DLD1 (cell line): ENCODE data around the gene DDAH2.

Source experiments
- in situ Hi-C: cut with HindIII; loops from 2 replicates; pipeline ENCODE4 v1.10.0; 2017; ENCODE audit warnings: low sequenced_read_pairs

The DDAH2 gene

DNA sequence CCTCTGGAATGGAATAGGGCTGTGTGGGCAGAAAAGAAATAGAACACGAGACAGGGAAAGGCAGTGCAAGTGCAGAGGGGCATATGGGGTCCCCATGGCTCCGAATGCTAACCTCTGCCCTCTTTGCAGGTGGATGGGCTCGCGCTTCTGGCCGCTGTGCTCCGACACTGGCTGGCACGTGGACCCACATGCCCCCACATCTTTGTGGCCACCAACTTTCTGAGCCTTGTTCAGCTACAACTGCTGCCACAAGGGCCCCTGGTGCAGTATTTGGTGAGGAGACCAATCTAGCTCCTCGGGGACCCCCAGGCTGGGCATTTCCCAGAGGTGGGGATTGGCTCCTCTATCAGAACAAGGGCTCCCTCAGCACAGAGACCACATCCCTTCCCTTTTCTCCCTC, 32.2 kb upstream of the DDAH2 start:
- in situ Hi-C loops, result no loop called here

DNA sequence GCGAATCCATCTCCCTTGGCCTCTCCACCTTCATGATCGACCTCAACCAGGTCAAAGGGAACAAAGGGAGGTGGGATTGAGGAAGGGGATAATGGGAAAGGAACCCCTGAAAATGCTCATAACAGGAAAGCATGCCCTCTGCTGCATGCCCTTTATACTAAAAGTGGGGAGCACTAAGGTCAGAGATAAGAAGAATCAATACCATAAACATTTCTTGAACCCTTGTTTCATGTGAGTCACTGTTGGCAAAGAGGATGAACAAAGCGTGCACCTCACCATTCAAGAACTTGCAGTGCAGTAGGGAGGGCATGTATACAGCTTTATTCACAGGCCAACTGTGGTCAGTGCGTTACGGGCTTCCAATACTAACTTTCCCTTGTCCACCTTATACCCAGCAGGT, 31.7 kb upstream of the DDAH2 start:
- in situ Hi-C loops, result no loop called here

DNA sequence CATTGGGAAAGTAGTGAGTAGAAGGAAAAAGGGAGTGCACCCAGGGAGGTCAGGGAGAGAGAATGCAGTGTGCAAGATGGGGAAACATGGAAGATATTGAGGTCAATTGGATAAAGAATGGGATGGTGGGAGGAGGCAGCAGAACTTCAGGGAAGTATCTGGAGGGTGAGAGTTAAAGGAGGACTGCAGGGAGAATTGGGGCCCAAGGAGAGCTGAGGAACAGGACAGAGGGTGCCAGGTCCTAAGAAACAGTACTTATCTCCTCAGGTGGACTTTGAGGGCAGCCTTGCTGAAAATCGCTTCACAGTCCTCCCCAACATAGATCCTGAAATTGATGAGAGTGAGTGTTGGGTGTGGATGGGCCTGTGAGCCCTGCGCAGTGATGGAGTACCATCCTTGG, 29.2 kb upstream of the DDAH2 start:
- in situ Hi-C loops, result no loop called here

DNA sequence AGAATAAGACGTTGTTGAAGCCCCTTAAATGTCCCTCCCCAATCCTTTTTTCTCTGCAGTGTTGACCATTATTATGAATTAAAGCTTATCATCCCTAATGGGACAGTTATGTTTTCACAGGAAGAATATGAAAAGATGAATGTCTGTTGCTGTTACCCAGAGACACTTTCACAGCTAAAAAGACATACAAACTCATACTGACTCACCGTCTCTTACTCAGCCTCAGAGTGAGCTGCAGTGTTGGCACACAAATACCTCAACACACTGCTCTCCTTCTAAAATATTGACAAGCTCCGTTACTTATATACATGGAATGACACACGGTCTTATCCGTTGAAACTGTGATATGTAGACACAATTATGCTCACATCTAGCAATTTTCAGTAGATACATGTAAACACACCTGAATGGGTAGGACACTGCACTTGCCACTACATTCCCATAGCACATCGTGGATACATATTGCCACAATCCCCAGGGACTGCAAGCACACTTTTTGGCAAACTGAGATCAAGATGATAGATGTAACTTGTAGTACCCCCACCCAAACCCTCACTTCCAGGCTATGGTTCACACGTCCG, 23.7 kb upstream of the DDAH2 start:
- in situ Hi-C loops, result no loop called here

DNA sequence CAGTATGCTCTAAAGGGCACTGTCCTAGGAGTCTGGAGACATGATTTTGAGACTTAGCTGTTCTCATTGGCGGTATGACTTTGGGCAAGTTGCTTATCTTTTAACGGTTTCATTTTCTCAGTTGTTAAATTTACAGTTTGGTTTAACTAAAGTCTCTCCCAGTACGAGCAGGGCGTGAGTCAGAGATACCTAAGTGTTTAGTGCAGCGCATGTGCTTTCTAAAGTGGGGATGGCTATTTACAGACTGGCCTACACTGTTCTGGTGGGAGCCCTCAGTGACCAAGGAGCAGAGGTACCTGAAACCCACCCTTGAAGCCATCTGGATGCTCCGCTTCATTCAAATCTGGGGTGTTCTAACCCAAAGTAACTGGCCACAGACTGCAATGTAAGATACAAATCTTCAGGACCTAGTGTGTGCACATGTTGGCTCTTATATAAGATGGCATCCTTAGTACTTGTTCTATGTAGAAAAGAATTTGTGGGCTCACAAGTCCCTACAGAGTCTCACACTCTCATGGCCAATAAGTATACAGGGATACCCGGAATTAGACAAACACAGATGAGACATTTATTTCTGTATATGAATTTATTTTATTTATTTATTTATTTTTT, 21.4 kb upstream of the DDAH2 start:
- in situ Hi-C loops, result no loop called here

DNA sequence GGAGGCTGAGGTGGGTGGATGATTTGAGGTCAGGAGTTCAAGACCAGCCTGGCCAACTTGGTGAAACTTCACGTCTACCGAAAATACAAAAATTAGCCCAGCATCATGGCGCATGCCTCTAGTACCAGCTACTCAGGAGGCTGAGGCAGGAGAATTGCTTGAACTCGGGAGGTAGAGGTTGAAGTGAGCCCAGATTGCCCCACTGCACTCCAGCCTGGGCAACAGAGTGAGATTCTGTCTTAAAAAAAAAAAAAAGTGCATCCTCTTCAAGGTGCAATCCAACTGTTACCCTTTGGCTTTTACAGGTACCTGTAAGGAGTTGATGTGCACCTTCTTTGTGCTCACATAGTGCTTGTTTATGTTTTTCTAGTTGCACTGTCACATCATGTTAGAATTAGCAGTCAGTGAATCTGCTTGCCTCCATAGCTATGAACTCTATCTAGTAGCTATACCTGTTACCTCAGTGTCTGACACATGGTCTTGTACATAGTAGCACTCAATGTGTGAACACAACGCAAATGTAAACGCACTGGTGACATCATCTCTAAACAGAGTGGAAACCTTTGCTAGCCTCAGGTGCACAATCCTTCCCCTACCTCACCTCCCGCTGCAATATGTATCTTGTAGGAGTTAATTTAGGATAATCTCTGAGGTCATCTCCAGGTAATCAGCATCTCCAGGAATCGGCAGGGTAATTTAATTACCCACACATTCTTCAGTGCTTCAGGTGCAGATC, 20.4 kb upstream of the DDAH2 start:
- in situ Hi-C loops, result no loop called here

DNA sequence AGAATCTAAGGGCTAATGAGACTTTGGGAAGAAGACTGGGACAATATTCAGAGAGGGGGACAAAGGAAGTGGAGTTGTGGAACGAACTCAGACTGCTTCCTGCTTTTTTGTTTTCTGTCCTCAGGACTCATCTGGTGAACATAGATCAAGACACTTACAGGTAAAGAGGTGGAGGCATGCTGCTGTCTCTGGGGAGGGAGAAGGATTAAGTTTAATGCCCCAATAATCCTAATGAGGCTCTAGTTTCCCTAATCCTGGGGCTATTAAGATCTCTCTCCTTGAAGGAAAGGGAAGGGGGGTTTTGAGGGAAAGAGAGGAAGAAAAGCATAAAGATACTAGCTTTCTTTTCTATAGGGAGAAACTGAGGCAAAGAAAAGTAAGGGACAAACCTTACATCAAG, 15.3 kb upstream of the DDAH2 start:
- in situ Hi-C loops, result no loop called here

DNA sequence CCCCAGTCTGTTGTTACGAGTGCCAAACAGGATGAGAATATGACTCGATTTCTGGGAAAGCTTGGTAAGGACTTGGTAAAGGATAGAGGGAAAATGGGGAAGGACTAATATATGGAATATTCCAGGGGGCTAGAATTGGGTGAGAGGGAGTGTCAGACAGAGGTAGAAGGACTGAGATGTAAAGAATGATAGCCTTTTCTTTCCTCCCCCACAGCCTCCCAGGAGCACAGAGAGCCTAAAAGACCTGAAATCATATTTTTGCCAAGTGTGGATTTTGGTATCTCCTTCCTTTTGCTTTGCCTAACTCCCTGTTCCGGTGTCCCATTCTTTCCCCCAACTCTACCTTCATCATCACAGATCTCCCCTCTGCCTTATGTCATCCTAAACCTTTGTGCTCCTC, 13.8 kb upstream of the DDAH2 start:
- in situ Hi-C loops, result no loop called here

DNA sequence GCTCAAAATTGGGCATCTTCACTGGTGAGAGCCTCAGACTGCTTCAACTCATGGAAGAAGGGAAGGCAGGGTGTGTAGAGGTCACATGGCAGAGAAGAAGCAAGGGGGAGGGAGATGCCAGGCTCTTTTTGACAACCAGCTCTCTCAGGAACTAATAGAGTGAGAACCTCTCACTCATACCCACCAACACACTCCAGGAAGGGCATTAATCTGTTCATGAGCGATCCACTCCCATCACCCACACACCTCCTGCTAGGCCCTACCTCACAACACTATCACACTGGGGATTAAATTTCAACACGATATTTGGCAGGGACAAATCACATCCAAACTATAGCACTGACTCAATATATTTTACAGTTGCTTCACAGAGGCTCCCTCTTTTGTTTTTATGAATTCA, 12.7 kb upstream of the DDAH2 start:
- in situ Hi-C loops, result no loop called here

DNA sequence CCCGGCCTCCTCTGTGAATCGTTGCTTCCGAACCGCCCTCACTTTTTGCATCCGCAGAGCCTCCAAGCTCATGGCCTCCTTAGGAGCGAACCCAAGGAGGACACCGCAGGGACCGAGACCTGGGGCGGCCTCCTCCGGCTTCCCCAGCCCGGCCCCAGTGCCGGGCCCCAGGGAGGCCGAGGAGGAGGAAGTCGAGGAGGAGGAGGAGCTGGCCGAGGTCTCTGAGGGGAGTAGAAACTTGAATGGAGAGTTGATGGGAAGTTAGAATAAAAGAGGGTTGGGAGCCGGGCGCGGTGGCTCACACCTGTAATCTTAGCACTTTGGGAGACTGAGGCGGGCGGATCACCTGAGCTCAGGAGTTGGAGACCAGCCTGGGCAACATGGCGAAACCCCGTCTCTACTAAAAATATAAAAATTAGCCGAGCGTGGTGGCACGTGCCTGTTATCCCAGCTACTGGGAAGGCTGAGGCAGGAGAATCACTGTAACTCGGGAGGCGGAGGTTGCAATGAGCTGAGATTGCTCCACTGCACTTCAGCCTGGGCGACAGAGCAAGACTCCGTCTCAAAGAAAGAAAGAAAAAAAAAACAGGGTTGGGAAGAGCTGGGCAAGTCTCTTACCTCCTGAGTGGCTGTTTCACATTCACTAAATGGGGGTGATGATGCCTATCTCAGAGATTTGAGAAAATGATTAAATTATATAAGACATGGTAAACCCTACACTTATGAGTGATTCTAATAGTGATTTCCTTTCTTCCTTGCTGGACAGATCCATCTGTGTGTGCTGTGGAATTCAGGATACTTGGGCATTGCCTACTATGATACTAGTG, 11.5 kb upstream of the DDAH2 start:
- in situ Hi-C loops, result no loop called here

DNA sequence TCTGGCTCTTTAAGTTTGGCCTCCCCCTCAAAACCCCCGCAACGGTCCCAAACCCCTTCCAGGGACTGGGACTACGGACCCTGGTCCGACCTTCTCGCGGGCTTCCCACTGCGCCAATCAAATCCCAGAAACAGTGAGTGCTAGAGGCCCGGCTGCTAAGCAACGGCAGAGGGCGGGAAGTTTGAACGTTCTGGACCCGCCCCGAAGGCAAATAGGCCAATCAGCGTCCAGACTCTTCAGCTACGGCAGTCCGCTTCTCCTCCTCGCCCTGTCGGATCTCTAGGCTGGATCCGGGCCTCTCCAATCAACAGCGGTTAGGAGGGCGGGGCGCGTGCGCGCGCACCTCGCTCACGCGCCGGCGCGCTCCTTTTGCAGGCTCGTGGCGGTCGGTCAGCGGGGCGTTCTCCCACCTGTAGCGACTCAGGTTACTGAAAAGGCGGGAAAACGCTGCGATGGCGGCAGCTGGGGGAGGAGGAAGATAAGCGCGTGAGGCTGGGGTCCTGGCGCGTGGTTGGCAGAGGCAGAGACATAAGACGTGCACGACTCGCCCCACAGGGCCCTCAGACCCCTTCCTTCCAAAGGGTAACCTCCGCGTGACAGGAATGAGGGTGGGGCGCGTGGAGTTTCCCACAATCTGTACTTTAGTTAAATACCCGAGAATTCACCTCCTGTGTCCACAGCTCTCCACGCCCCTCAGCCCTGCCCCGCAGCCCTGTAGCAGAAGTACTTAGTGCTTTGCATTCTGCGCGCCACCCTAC, 10.7 kb upstream of the DDAH2 start, which contains the start of gene MSH5:
Gene MSH5 (plus strand): TSS at position 367 of the 758 bp plus-strand sequence. CDS start 462 bp downstream, outside the sequence.
- in situ Hi-C loops, result no loop called here

DNA sequence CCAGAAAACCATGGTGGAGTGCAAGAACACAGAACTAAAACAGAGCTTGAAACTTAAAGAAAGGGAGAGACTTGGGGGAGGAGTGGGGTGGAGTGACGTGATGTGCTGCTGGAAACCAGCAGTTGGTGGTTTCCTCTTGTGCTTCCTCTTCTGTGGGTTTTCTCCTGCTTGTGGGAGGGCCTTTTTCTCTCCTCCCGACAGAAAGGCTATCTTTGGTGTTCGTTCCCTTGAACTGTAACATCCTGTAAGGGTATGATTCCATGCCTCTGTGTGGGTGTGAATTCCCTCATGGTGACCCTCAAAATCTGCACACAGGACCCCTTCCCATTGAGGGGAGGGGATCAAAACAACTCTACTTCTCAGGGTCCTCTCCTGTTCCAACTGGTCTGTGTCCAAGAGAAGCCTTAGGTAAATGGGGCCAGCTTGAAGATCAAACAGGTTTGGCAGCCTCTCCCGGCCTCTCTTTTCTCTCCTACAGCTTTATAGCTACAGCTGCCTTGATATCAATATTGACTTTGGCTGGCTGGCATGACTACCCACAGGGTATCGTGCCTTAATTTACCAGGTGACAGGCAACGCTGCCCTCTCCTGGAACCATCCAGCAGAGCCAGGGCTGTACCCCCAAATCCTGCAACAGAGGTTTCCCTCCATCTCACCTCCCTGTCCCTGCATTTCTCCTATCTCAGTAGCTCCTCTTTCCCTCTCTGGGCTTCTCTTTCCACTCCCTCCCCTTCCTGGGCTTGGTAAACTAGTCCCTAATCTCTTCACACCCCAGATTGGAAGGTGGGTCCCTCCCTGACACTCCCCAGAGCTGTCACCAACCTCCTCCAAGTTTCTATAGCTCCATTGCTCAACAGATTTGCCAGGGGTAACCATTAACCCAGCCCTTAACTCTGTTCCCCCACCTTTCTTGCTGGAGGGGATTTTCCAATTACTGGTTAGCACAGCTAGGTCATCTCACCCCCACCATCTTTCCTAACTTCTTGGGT, 9.2 kb upstream of the DDAH2 start:
- in situ Hi-C loops, result no loop called here

DNA sequence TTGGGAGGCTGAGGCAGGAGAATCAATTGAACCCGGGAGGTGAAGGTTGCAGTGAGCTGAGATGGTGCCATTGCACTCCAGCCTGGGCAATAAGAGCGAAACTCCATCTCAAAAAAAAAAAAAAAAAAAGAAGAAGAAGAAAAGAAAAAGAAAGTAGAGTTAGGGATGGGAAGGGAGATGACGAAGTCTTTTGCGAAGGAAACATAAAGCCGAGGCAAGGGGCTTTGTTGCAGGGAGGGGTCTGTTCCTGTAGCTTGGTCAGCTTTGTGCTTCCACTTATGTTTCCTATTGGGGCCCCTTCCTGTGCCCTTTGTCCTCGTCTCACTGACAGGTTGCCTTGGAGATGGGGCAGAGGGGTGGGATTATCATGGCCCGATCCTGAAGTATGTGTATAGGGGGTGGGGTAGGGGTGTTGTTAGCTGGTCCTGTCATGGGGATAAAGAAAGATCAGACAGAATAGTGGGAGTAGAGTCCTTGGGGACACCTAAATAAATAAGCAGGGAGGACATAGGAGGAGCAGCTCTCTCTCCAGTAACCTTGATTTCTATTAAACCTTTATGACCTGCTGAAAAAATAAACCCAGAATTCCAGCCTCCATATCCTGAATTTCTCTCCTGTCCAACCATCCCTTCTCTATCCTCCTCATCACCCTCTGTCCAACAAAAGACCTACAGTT, 8.4 kb upstream of the DDAH2 start:
- in situ Hi-C loops, result no loop called here

DNA sequence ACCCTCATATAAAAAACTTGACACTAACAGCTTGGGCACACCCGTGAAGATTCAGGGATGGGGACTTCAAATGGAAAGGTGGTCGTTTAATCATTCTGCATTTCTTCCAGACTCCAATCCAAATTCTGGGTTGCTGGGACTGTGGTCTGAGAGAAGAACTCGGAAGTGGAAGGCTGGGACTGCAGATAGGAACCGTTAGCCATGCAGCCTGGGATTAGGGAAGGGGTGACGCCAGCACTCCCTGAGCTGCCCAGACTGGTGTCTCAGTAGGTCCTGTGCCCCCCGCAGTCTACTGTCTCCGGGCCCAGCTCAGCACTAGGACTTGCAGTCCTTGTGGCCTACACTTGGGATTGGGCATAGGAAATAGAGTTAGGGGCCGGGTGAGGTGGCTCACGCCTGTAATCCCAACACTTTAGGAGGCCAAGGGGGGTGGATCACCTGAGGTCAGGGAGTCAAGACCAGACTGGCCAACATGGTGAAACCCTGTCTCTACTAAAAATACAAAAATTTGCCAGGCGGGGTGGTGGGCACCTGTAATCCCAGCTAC, 7.7 kb upstream of the DDAH2 start:
- in situ Hi-C loops, result no loop called here

DNA sequence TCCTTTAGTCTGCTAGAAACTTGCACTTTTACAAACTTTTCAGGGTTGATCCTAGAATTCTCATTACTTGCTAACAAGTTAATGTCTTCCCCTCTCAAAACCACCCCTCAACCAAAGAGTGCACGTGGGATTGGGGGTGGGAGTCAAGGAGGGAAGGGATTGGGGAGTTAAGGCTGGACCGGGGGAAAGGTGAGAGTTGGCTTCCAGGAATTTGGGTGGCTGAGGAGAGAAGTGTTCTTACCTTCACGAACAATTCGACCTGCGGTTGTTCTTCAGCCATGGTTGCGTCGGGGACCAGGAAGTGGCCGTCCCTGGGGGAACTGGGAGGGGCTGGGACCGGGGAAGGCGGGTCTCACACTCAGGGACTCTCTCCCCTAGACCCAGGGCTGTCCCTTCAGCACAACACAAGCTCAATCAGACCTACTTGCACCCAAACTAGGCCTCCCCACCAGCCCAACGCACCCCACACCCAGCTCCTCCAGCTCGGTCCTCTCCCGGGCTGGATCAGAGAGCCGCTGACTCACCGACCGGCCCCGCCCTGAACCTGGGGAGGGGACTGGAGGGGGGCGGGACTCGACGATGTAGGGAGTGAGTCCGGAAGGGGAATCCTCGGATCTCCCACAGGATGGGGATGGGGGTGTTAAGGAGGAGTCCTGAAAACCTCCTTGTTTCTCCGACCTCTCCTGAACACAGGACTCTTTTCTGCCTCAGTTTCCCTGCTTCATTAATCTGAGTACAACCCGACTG, 7.1 kb upstream of the DDAH2 start, which contains the start of gene CLIC1:
Gene CLIC1 (minus strand): TSS at position 510 of the 747 bp plus-strand sequence. CDS start 230 bp downstream, at position 280.
- in situ Hi-C loops, result no loop called here

DNA sequence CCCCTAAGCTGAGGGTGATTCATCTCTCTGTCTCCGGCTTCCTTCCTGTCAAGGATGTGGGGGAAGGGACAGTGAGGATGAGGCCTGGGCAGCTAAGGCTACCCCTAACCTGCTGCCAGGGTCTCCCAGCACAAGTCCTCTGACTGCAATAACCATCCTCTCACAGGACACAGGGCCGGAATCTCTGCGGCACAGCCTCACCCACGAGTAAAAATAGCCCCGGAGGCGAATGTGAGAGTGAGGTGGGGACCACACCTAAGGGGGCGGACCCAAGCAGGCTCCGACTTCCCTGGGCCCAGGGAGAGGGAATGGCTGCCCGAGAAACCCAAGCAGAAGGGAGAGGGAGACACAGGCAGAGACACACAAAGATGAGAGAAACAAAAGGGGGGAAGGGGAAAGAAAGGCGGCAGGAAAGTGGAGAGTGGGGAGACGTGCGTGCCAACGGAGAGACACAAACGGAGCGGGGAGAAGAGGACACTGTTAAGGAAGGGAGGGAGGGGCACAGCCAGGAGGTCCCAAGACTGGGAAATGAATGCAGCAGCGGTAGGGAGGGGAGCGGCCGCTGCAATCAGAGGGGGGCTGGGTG, 5.8 kb upstream of the DDAH2 start:
- in situ Hi-C loops, result loop anchor here (5.0 kb wide), 1 partner anchor 43 kb away; no protein-coding TSS in a partner anchor

DNA sequence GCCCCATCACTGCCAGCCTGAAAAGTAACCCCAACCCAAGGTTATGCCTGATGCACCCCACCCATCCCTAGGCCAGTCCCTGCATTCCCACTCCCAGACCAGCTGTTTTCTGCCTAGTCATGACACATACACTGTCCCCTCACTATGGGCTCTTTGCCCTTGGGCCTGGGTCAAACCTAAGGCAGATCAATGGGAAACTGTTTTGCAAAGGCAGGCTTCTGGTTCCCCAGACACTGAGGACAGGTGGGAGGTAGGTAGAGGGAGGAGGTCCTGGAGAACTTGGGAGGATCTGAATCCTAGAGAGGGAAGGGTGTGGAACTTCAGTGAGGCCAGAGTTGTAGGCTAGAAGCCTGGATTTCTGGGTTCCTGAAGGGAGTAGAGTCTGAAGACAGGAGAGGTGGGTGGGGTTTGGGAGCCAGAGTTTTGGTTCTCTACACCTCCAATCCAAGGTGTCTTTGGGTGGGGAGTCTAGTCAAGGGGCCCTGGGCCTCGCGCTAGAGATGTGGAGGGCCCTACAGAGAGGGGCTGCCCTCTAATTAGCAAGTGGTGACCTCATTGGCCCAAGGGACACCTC, 5.2 kb upstream of the DDAH2 start:
- in situ Hi-C loops, result loop anchor here (5.0 kb wide), 1 partner anchor 42 kb away; no protein-coding TSS in a partner anchor
